Spleen (tissue), 11 donors: ENCODE data around the gene WDR17. TPM values are rescaled to one million over a fixed set of nuclear protein-coding genes. Genes with fewer than 3 reads are reported as not detected.
A peak's percentile ranks its signal among the peaks of the same experiment; 100 is the strongest.

Experiments
- DNase-seq: peaks from one replicate; pipeline ENCODE4 v3.0.0-alpha.2; 2020
- H3K27ac ChIP-seq, 8 donors: fragments of 200-600 bp; sonication (generic) in 7 of 8; 1 replicate in 4 of 8; 2 replicates in 4 of 8; pipeline versions ENCODE4 v1.5.0 to v1.8.0; 2016 to 2021; ENCODE audit warnings: inconsistent platforms in 4 of 8, mild to moderate bottlenecking in 4 of 8, moderate library complexity in 1 of 8
- H3K27me3 ChIP-seq, 7 donors: fragments of 200-600 bp; sonication (generic) in 6 of 7; replicated peaks in 1 of 7; 1 replicate in 4 of 7; 2 replicates in 3 of 7; pipeline versions ENCODE4 v1.5.0 to v1.8.0; 2016 to 2021; ENCODE audit warnings: inconsistent platforms in 3 of 7, mild to moderate bottlenecking in 1 of 7
- H3K36me3 ChIP-seq, 6 donors: fragments of 200-600 bp; sonication (generic) in 5 of 6; 1 replicate in 4 of 6; 2 replicates in 2 of 6; pipeline versions ENCODE4 v1.5.0 to v1.8.0; 2016 to 2021; ENCODE audit warnings: inconsistent platforms in 2 of 6
- H3K4me1 ChIP-seq, 6 donors: fragments of 200-600 bp; sonication (generic) in 5 of 6; 1 replicate in 3 of 6; 2 replicates in 3 of 6; pipeline versions ENCODE4 v1.5.0 to v1.8.0; 2016 to 2021; ENCODE audit warnings: inconsistent platforms in 3 of 6
- H3K4me3 ChIP-seq, 8 donors: fragments of 200-600 bp; sonication (generic) in 7 of 8; 1 replicate in 4 of 8; 2 replicates in 4 of 8; pipeline versions ENCODE4 v1.5.0 to v1.8.0; 2016 to 2021; ENCODE audit warnings: inconsistent platforms in 4 of 8, mild to moderate bottlenecking in 4 of 8, moderate library complexity in 2 of 8
- H3K9me3 ChIP-seq, 8 donors: fragments of 200-600 bp; sonication (generic) in 7 of 8; 1 replicate in 4 of 8; 2 replicates in 4 of 8; pipeline versions ENCODE4 v1.5.0 to v1.8.0; 2016 to 2021; ENCODE audit warnings: inconsistent platforms in 4 of 8
- POLR2A ChIP-seq, 3 donors: fragments of 450-650 bp; IDR thresholded peaks; one replicate each; pipeline ENCODE4 v1.5.1; 2017; ENCODE audit warnings: antibody characterized with exemption in 3 of 3, mild to moderate bottlenecking in 1 of 3
- POLR2AphosphoS5 ChIP-seq, 3 donors: sonication (generic); formaldehyde crosslinking; IDR thresholded peaks; one replicate each; pipeline ENCODE4 v1.5.1; 2017; ENCODE audit warnings: antibody characterized with exemption in 3 of 3
- WGBS, 5 donors: extraction: QIAGEN DNeasy Blood & Tissue Kit in 3 of 5; methylation state at CpG; one replicate each; pipeline versions ENCODE4 v1.1.5 to v1.1.7; 2013 to 2018; 5-methylcytosine and 5-hydroxymethylcytosine counted together
- intact Hi-C: fragments of 100-400 bp; cut with DNase I; formaldehyde crosslinking; loops from one replicate; pipeline ENCODE4 v1.15.0; 2023; ENCODE audit warnings: low total_unique reads
- polyA plus RNA-seq, 3 donors: library from polyadenylated mRNA; stranded (reverse); fragments of 200-250 nt; gene quantifications; one replicate each; pipeline ENCODE4 v1.2.1, GENCODE V29; 2013
- total RNA-seq, 7 donors: library from RNA; depleted of rRNA in 3 of 7; stranded (reverse); fragments of >200 nt in 3 of 7; fragmentation: NEBNext Ultra II Directional in 4 of 7; extraction: Animal tissue kit (Norgen Biotek cat#: 25700) in 4 of 7; gene quantifications; one replicate each; pipeline versions ENCODE4 v1.1.0 to v1.2.1, GENCODE V29; 2016 to 2021
- TF ChIP-seq, protein P1 (sequence below), 11 experiments: fragments of 200-600 bp in 7 of 11; fragments of 450-650 bp in 4 of 11; sonication (generic) in 4 of 11; IDR thresholded peaks in 8 of 11; conservative IDR thresholded peaks in 3 of 11; 1 replicate in 7 of 11; 2 replicates in 4 of 11; pipeline versions ENCODE4 v1.4.0 to v1.8.0; 2016 to 2021; ENCODE audit warnings: antibody characterized with exemption in 11 of 11, inconsistent platforms in 4 of 11, mild to moderate bottlenecking in 1 of 11
- donor health status: healthy with polysubstance abuse.
- donor health status: DM: no; HTN: no; CAD: no; lungs with moderate emphysema.
- donor health status: DM: no; HTN: no; CAD: no.
- donor health status: Bipolar disorder and iron deficiency.
- donor health status: healthy.
- donor health status: DM: no; HTN: no; CAD: no.
- donor health status: DM: yes; HTN: yes; CAD: no.

The WDR17 gene
- total and polyA plus RNA-seq, 10 donors, result 0.55 to 4.7 (median 2.2) TPM

DNA sequence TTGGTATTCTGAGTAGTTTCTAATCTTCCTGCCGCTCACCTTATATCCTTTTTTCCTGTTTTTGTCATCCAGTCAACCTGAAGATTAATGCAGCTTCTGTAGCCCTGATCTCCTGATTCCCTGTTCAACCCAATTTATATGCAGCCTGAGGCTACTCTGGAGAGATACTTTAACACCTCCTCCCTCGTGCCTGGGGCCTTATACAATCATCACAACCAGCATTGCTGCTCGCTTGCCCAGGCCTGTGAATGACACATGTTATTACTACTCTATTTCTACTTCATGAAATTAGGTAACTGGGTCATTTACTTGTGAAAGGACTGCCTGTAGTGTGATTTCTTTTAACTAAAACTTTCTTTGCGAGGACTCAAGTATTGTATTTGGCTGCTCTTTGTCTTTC lies 33.7 kb upstream of the WDR17 start:
- no peak overlapping the region for H3K4me3 ChIP-seq
- no peaks in the 10 kb centered on the region for H3K27me3 ChIP-seq
- no peaks in the 10 kb centered on the region for H3K36me3 ChIP-seq
- 53 to 67% (median 61%) methylated on average over 4 of the region's 4 CpGs for whole genome bisulfite sequencing, 5 donors
- intact Hi-C loops, result loop anchor here (10.0 kb wide), 1 partner anchor 313 kb away; no protein-coding TSS in a partner anchor
- no peak overlapping the region for H3K27ac ChIP-seq
- TF ChIP-seq, protein P1, sequence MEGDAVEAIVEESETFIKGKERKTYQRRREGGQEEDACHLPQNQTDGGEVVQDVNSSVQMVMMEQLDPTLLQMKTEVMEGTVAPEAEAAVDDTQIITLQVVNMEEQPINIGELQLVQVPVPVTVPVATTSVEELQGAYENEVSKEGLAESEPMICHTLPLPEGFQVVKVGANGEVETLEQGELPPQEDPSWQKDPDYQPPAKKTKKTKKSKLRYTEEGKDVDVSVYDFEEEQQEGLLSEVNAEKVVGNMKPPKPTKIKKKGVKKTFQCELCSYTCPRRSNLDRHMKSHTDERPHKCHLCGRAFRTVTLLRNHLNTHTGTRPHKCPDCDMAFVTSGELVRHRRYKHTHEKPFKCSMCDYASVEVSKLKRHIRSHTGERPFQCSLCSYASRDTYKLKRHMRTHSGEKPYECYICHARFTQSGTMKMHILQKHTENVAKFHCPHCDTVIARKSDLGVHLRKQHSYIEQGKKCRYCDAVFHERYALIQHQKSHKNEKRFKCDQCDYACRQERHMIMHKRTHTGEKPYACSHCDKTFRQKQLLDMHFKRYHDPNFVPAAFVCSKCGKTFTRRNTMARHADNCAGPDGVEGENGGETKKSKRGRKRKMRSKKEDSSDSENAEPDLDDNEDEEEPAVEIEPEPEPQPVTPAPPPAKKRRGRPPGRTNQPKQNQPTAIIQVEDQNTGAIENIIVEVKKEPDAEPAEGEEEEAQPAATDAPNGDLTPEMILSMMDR (IDR thresholded peaks at IDR 0.05 in 8 of 11, conservative IDR thresholded peaks at IDR 0.05 in 3 of 11), result no peak
- no peak for TF ChIP-seq POLR2A (IDR thresholded peaks at IDR 0.05)
- no peak for TF ChIP-seq POLR2AphosphoS5 (IDR thresholded peaks at IDR 0.05)
- no peak for DNase-seq
- no peaks in the 10 kb centered on the region for H3K9me3 ChIP-seq
- no peaks in the 10 kb centered on the region for H3K4me1 ChIP-seq

DNA sequence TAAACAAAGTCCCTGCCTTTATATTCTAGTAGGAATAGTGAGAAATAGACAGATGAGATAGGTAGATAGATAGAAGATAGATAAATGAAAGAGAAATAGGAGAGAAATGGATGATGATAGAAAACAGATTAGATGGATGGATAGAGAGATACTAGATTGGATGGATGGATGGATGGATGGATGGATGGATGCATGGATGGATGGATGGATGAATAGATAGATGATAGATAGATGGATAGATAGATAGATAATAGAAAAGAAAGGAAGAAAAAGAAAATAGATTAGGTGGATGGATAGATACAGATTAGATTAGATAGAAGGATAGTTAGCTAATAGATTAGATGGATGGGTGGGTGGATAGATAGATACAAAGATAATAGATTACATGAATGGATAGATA lies 33.2 kb upstream of the WDR17 start:
- no peak overlapping the region for H3K27ac ChIP-seq
- H3K4me3 ChIP-seq, result no peak overlapping the region
- intact Hi-C loops, result loop anchor here (10.0 kb wide), 1 partner anchor 312 kb away; no protein-coding TSS in a partner anchor
- no peak for DNase-seq
- TF ChIP-seq, protein P1 (IDR thresholded peaks at IDR 0.05 in 8 of 11, conservative IDR thresholded peaks at IDR 0.05 in 3 of 11), result no peak
- TF ChIP-seq POLR2A (IDR thresholded peaks at IDR 0.05), result no peak
- H3K4me1 ChIP-seq, result no peaks in the 10 kb centered on the region
- H3K27me3 ChIP-seq, result no peaks in the 10 kb centered on the region
- H3K36me3 ChIP-seq, result no peaks in the 10 kb centered on the region
- no peaks in the 10 kb centered on the region for H3K9me3 ChIP-seq

DNA sequence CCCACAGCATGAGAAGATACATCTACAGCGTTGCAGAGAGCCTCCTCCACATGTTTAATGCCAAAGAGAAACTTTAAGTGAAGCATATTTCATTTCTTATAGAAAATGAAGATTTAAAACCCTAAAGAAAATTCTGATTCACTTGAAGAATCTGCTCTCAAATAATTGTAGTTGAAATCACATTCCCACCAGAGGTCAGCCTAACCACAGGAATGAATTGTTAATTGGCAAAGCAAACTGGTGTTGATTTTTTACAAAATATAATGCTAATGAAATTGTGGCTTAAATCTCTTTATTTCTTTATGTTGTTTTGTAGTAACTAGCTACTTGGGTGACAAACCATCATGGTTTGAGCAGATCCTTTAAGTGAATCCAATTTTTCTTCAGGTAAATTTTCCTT lies 31.1 kb upstream of the WDR17 start:
- H3K4me3 ChIP-seq, result no peak overlapping the region
- no peak overlapping the region for H3K27ac ChIP-seq
- WGBS, 5 donors, result 25 to 47% (median 38%) methylated on average over 1 of the region's 1 CpG
- peaks cover 0 to 6% (median under 1%) of the 10 kb centered on the region in 8 donors for H3K9me3 ChIP-seq
- no peaks in the 10 kb centered on the region for H3K4me1 ChIP-seq
- intact Hi-C loops, result loop anchor here (10.0 kb wide), 1 partner anchor 310 kb away; no protein-coding TSS in a partner anchor
- DNase-seq, result no peak
- TF ChIP-seq POLR2AphosphoS5 (IDR thresholded peaks at IDR 0.05) (no peak), POLR2A (IDR thresholded peaks at IDR 0.05) (no peak)
- TF ChIP-seq, protein P1 (IDR thresholded peaks at IDR 0.05 in 8 of 11, conservative IDR thresholded peaks at IDR 0.05 in 3 of 11), result peak in 7 of 11 experiments; percentile 8 to 38 (median 30)
- no peaks in the 10 kb centered on the region for H3K36me3 ChIP-seq
- no peaks in the 10 kb centered on the region for H3K27me3 ChIP-seq

DNA sequence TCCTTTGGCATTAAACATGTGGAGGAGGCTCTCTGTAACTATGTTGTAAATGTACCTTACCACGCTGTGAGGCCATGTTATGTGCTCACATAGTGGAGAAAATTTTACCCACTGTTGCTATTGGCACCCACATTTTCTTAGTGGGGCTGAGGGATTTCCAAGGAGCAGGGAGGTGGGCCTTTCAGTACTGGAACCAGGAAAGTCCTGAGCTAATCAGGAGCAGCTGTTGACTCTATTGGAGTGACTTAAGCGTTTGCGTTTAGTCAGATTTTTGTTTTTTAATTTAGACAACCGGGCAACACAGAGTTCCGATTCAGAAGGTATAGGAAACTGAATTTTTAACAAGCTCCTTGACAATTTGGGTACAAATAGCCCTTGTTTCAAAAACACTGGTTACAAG lies 30.7 kb upstream of the WDR17 start:
- H3K36me3 ChIP-seq, result no peaks in the 10 kb centered on the region
- TF ChIP-seq POLR2AphosphoS5 (IDR thresholded peaks at IDR 0.05) (no peak), POLR2A (IDR thresholded peaks at IDR 0.05) (no peak)
- TF ChIP-seq, protein P1 (IDR thresholded peaks at IDR 0.05 in 8 of 11, conservative IDR thresholded peaks at IDR 0.05 in 3 of 11), result no peak
- peaks cover 0 to 11% (median 2%) of the 10 kb centered on the region in 8 donors for H3K9me3 ChIP-seq
- no peak overlapping the region for H3K4me3 ChIP-seq
- H3K27ac ChIP-seq, result no peak overlapping the region
- intact Hi-C loops, result loop anchor here (10.0 kb wide), 1 partner anchor 310 kb away; no protein-coding TSS in a partner anchor
- no peaks in the 10 kb centered on the region for H3K27me3 ChIP-seq
- no peak for DNase-seq
- WGBS, 5 donors, result 85 to 92% (median 90%) methylated on average over 5 of the region's 5 CpGs
- no peaks in the 10 kb centered on the region for H3K4me1 ChIP-seq
